ENCODE results near the gene MECP2. TPM values are rescaled to one million over a fixed set of nuclear protein-coding genes. Genes with fewer than 3 reads are reported as not detected.

MECP2 gene
- total and polyA plus RNA-seq, 10 of the 15 experiments (the other 5 are each of a cell fraction or from before 2014, with no cell fraction given), result 1.3 to 32.7 (median 13.7) TPM

DNA sequence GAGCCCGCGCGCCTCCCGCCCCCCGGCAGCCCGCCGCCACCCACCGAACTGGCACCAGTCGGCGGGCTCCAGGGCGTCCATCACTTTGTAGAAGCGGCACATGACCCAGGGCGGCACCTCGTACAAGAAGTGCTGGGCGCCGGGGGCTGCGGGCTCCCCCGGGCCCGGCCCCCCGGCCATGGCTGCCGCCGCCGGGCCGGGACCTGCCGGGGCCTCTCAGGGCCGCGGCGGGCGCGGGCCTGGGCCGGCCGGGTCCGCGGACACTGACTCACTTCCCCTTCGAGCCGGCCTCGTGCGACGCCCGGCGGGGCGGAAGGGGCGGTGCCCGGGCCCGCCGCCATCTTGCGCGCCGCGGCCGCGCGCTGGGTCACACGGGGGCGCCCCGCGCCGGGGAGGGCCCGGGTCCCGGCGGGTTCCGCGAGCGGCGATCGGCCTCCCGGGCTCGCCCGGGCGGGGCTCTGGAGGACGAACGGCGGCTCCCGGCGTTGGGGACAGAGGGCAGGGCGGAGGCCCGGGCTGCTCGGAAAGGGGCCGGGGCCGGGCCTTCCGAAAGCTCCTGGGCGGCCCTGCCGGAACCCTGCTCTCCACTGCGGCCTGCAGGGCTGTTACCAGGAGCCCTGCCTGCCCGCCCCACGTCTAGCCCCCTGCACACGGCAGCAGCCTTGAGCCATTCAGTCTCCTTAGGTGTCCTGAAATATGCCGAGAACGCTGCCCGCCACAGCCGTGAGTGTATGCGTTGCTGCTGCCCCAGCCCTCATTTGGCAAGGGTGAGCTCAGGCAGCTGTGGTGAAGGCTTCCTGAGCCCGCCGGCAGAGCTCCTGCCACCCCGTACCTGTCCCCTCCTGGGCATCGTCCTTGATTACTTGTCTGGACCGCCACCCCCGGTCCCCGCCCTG lies 77.6 kb downstream of the MECP2 start, which contains the start of gene IRAK1:
IRAK1 (minus strand) TSS at position 270 of the 896 bp plus-strand sequence; CDS start at position 180, 90 bp downstream.
- Histone ChIP-seq H2AFZ (ENCODE audit: control insufficient read depth, low read depth, low read length) (no peak within 1 kb of the TSS; the same call in 1 of the 2 replicates), H3K4me3 (peak within 1 kb of the TSS; percentile 85), H3K4me2 (ENCODE audit: control insufficient read depth, insufficient read depth) (peak within 1 kb of the TSS; percentile 90), H4K20me1 (ENCODE audit: control insufficient read depth, insufficient read depth) (no peaks in the 10 kb centered on the region), H3K27ac (ENCODE audit: control insufficient read depth, insufficient read depth) (peak within 1 kb of the TSS; percentile 82), H3K4me1 (ENCODE audit: control insufficient read depth, insufficient read depth, low read length) (peaks cover 11% of the 10 kb centered on the region), H3K36me3 (ENCODE audit: control insufficient read depth in 2 of 2, insufficient read depth in 2 of 2, low read length in 1 of 2) (peaks cover 0 to 5% of the 10 kb centered on the region in 2 experiments; a peak in 3 of 4 replicates), H3K9me3 (replicated peaks; ENCODE audit: control insufficient read depth, insufficient read depth, low read length) (no peaks in the 10 kb centered on the region), H3K27me3 (replicated peaks in 1 of 2; ENCODE audit: control insufficient read depth in 2 of 2, insufficient read depth in 2 of 2, low read length in 1 of 2) (no peaks in the 10 kb centered on the region), H3K9ac (ENCODE audit: control insufficient read depth, insufficient read depth, low read length) (peak within 1 kb of the TSS; percentile 86), H3K79me2 (ENCODE audit: control insufficient read depth, insufficient read depth, low read length) (peaks cover 41% of the 10 kb centered on the region)
- TF ChIP-seq NR2F1 (conservative IDR thresholded peaks at IDR 0.05) (0 out of 2 replicates have a peak, but pooled peaks have one; percentile 41), RCOR1 (conservative IDR thresholded peaks at IDR 0.05; ENCODE audit: low read depth, low read length) (no peak), PKNOX1 (IDR thresholded peaks at IDR 0.05) (no peak), NFXL1 (IDR thresholded peaks at IDR 0.05; ENCODE audit: borderline replicate concordance) (no peak), LARP7 (IDR thresholded peaks at IDR 0.05) (peak; percentile 50), IKZF1 (conservative IDR thresholded peaks at IDR 0.05) (peak; percentile 25), POLR2AphosphoS5 (IDR thresholded peaks at IDR 0.05; ENCODE audit: low read length) (peak; percentile 33; the same call in 1 of the 2 replicates), TAF1 (IDR thresholded peaks at IDR 0.05; ENCODE audit: borderline replicate concordance, low read depth, low read length) (peak; percentile 37; the same call in 1 of the 2 replicates), BHLHE40 (IDR thresholded peaks at IDR 0.05; ENCODE audit: borderline replicate concordance in 1 of 2, low read depth in 2 of 2, low read length in 1 of 2) (peak in 1 of 2 experiments; percentile 73; a peak in 2 of 4 replicates), MYB (IDR thresholded peaks at IDR 0.05; ENCODE audit: borderline replicate concordance, low read depth, low read length) (no peak), NR2C1 (IDR thresholded peaks at IDR 0.05) (peak; percentile 28; the same call in 1 of the 2 replicates), YY1 (IDR thresholded peaks at IDR 0.05; ENCODE audit: low read depth, low read length) (peak; percentile 95), SMAD1 (IDR thresholded peaks at IDR 0.05; ENCODE audit: low read depth, partially characterized antibody) (no peak), MEF2A (IDR thresholded peaks at IDR 0.05; ENCODE audit: insufficient read depth, low read depth, low read length) (0 out of 2 replicates have a peak, but pooled peaks have one; percentile 7), SIN3A (IDR thresholded peaks at IDR 0.05; ENCODE audit: low read depth, low read length) (no peak), SPI1 (IDR thresholded peaks at IDR 0.05; ENCODE audit: borderline replicate concordance, insufficient read depth, low read depth, low read length) (peak; percentile 58; the same call in 1 of the 2 replicates), POLR2AphosphoS2 (IDR thresholded peaks at IDR 0.05; ENCODE audit: low read depth, low read length) (0 out of 2 replicates have a peak, but pooled peaks have one; percentile 28), POLR2A (IDR thresholded peaks at IDR 0.05; ENCODE audit: low read depth, low read length) (peak; percentile 64), IKZF2 (IDR thresholded peaks at IDR 0.05) (no peak)
- CTCF ChIA-PET, result interaction anchor here (0.6 to 1.4 kb wide), 9 partner anchors 8 to 75 kb away, joined by 3 to 8 read pairs (median 3); partner anchors contain the start of gene RENBP
- in situ Hi-C loops (cut with MboI) (no loop called here), intact Hi-C loops (cut with micrococcal nuclease; ENCODE audit: unreplicated experiment) (no loop called here)
- no TSS peak for BruUV-seq (replicated peaks)
- 41% methylated on average over 61 of the region's 99 CpGs for WGBS (ENCODE audit: insufficient coverage, insufficient replicate concordance, low lambda C conversion rate, missing lambda C conversion rate)
- no peak for DNase-seq (ENCODE audit: low read depth, low spot score)
- POLR2A ChIA-PET, result interaction anchor here (0.8 to 1.9 kb wide), 8 partner anchors 15 to 226 kb away, joined by 3 to 11 read pairs (median 4); partner anchors contain the start of genes HCFC1, IDH3G and SSR4
- ATAC-seq, result peak; percentile 69
- FAIRE-seq, result no peak
- RAD21 ChIA-PET (ENCODE audit: unreplicated experiment), result interaction anchor here (0.9 to 2.1 kb wide), 6 partner anchors 22 to 51 kb away, joined by 3 to 14 read pairs (median 5); partner anchors contain the start of genes HCFC1 and TMEM187
- SMC1A ChIA-PET (ENCODE audit: uncharacterized antibody, unreplicated experiment), result interaction anchor here (0.7 to 1.7 kb wide), 6 partner anchors 16 to 96 kb away, joined by 3 to 10 read pairs (median 4); partner anchors contain the start of gene HCFC1

All from GM12878 (cell line).